ENCODE data around the gene ARRB1. TPM values are rescaled to one million over a fixed set of nuclear protein-coding genes. Genes with fewer than 3 reads are reported as not detected.

Gene ARRB1
- total and polyA plus RNA-seq, 2 of the 13 experiments (the other 11 are each of a cell fraction or from before 2014, with no cell fraction given) = 22.5 to 35.7 TPM

GRCh38 chr11:75351791-75352587, 528 bp upstream of the ARRB1 start (continued):
- TF ChIP-seq, protein P1, sequence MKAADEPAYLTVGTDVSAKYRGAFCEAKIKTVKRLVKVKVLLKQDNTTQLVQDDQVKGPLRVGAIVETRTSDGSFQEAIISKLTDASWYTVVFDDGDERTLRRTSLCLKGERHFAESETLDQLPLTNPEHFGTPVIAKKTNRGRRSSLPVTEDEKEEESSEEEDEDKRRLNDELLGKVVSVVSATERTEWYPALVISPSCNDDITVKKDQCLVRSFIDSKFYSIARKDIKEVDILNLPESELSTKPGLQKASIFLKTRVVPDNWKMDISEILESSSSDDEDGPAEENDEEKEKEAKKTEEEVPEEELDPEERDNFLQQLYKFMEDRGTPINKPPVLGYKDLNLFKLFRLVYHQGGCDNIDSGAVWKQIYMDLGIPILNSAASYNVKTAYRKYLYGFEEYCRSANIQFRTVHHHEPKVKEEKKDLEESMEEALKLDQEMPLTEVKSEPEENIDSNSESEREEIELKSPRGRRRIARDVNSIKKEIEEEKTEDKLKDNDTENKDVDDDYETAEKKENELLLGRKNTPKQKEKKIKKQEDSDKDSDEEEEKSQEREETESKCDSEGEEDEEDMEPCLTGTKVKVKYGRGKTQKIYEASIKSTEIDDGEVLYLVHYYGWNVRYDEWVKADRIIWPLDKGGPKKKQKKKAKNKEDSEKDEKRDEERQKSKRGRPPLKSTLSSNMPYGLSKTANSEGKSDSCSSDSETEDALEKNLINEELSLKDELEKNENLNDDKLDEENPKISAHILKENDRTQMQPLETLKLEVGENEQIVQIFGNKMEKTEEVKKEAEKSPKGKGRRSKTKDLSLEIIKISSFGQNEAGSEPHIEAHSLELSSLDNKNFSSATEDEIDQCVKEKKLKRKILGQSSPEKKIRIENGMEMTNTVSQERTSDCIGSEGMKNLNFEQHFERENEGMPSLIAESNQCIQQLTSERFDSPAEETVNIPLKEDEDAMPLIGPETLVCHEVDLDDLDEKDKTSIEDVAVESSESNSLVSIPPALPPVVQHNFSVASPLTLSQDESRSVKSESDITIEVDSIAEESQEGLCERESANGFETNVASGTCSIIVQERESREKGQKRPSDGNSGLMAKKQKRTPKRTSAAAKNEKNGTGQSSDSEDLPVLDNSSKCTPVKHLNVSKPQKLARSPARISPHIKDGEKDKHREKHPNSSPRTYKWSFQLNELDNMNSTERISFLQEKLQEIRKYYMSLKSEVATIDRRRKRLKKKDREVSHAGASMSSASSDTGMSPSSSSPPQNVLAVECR (CRISPR knock-in tag; IDR thresholded peaks at IDR 0.05; ENCODE audit: borderline replicate concordance) = no peak; the same call in none of the 2 replicates
- TF ChIP-seq ZNF577 (CRISPR knock-in tag; IDR thresholded peaks at IDR 0.05; ENCODE audit: borderline replicate concordance, low read depth) = no peak
- peak; percentile 67; the same call in 1 of the 2 replicates for TF ChIP-seq GATAD1 (CRISPR knock-in tag; IDR thresholded peaks at IDR 0.05)
- peak; percentile 91; the same call in 1 of the 2 replicates for TF ChIP-seq ZNF292 (CRISPR knock-in tag; IDR thresholded peaks at IDR 0.05; ENCODE audit: borderline replicate concordance, low read depth)
- TF ChIP-seq ZNF781 (CRISPR knock-in tag; IDR thresholded peaks at IDR 0.05; ENCODE audit: borderline replicate concordance, not compliant biosample characterization) = peak; percentile 25
- TF ChIP-seq MLX (CRISPR knock-in tag; IDR thresholded peaks at IDR 0.05) = 0 out of 2 replicates have a peak, but pooled peaks have one; percentile 19
- no peak for TF ChIP-seq PAF1 (CRISPR knock-in tag; IDR thresholded peaks at IDR 0.05)
- no peak; the same call in 1 of the 2 replicates for TF ChIP-seq TRAFD1 (CRISPR knock-in tag; IDR thresholded peaks at IDR 0.05; ENCODE audit: borderline replicate concordance)
- TF ChIP-seq TMF1 (CRISPR knock-in tag; IDR thresholded peaks at IDR 0.05; ENCODE audit: low read depth) = peak; percentile 44; the same call in 1 of the 2 replicates
- no peak for TF ChIP-seq CC2D1A (CRISPR knock-in tag; IDR thresholded peaks at IDR 0.05)
- peak; percentile 56; the same call in 1 of the 2 replicates for TF ChIP-seq EEA1 (CRISPR knock-in tag; IDR thresholded peaks at IDR 0.05; ENCODE audit: borderline replicate concordance)
- TF ChIP-seq PPARG (CRISPR knock-in tag; conservative IDR thresholded peaks at IDR 0.05) = 0 out of 2 replicates have a peak, but pooled peaks have one; percentile 41
- no peak for TF ChIP-seq ZNF720 (CRISPR knock-in tag; IDR thresholded peaks at IDR 0.05)
- TF ChIP-seq YEATS4 (CRISPR knock-in tag; IDR thresholded peaks at IDR 0.05; ENCODE audit: borderline replicate concordance) = peak; percentile 58; the same call in 1 of the 2 replicates
- TF ChIP-seq SMAD1 (CRISPR knock-in tag; IDR thresholded peaks at IDR 0.05; ENCODE audit: borderline replicate concordance, low read depth) = peak; percentile 72; the same call in 1 of the 2 replicates
- TF ChIP-seq ZNF326 (CRISPR knock-in tag; IDR thresholded peaks at IDR 0.05; ENCODE audit: borderline replicate concordance) = no peak
- TF ChIP-seq ZNF644 (CRISPR knock-in tag; IDR thresholded peaks at IDR 0.05; ENCODE audit: low read depth) = peak; percentile 12; the same call in 1 of the 2 replicates
- TF ChIP-seq SP140L (CRISPR knock-in tag; IDR thresholded peaks at IDR 0.05; ENCODE audit: borderline replicate concordance) = no peak
- peak; percentile 88; the same call in 1 of the 2 replicates for TF ChIP-seq ZNF614 (CRISPR knock-in tag; IDR thresholded peaks at IDR 0.05; ENCODE audit: borderline replicate concordance)
- TF ChIP-seq ZNF747 (CRISPR knock-in tag; IDR thresholded peaks at IDR 0.05; ENCODE audit: borderline replicate concordance) = no peak
- no peak for TF ChIP-seq ZBTB8A (CRISPR knock-in tag; IDR thresholded peaks at IDR 0.05; ENCODE audit: borderline replicate concordance, low read depth)
